Measurements from ENCODE around the gene BIRC7.

The BIRC7 gene

GRCh38 chr20:63264000-63264399 lies 28.3 kb downstream of the BIRC7 start:
- H3K4me3 ChIP-seq (ENCODE audit: low read depth, low read length) = no peak overlapping the region
- DNase-seq (ENCODE audit: low read depth) = no peak
- TF ChIP-seq, protein P1, sequence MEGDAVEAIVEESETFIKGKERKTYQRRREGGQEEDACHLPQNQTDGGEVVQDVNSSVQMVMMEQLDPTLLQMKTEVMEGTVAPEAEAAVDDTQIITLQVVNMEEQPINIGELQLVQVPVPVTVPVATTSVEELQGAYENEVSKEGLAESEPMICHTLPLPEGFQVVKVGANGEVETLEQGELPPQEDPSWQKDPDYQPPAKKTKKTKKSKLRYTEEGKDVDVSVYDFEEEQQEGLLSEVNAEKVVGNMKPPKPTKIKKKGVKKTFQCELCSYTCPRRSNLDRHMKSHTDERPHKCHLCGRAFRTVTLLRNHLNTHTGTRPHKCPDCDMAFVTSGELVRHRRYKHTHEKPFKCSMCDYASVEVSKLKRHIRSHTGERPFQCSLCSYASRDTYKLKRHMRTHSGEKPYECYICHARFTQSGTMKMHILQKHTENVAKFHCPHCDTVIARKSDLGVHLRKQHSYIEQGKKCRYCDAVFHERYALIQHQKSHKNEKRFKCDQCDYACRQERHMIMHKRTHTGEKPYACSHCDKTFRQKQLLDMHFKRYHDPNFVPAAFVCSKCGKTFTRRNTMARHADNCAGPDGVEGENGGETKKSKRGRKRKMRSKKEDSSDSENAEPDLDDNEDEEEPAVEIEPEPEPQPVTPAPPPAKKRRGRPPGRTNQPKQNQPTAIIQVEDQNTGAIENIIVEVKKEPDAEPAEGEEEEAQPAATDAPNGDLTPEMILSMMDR (conservative IDR thresholded peaks at IDR 0.05; ENCODE audit: low read depth, low read length) = no peak

DNA sequence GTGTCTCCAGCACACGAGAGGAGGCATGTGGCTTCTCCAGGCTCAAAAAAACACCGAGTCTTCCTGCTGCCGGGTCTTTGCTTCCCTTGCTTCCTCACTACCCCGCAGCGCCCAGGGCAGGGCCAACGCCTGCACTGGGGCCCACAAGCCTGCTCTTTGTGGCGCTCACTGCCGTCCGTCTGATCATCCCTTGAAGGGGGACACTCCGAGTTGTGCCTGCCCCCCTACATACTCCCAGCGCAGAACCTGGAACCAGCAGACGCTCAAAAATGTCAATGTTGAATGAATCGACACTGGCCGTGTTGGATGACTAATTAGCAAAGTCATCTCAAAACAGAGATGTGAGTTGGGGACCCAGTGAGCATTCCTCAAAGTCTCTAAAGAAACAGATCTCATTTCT lies 28.8 kb downstream of the BIRC7 start:
- TF ChIP-seq, protein P1 (conservative IDR thresholded peaks at IDR 0.05; ENCODE audit: low read depth, low read length) = no peak
- DNase-seq (ENCODE audit: low read depth) = no peak
- H3K4me3 ChIP-seq (ENCODE audit: low read depth, low read length) = no peak overlapping the region

DNA sequence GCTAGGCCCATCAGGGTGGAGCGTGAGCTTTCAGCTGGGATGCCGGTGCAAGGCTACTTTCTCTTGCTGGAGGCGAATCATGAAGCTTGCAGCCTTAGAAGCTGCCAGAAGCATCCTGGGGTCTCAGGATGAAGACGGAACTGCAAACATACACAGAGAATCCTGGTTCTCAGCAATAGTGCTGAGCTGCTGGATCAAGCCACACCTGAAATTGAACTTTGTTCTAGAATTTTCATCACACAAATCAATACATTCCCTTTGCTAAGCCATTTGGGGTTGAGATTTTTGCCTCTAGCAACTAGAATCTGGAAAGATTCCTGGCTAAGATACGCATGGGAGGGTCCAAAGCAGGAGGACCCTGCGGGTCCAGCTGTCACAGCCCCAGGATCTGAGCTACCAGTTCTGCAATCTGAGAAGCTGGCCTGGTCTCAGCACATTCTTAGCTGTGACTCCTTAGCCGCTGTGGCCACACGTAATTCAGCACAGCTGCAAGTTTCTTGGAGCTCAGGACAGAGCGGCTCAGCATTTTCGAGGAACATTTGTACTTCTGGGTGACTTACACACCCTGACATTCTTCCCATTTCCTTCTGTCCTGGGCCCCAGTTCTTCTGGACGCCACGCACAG lies 30.3 kb downstream of the BIRC7 start:
- TF ChIP-seq, protein P1 (conservative IDR thresholded peaks at IDR 0.05; ENCODE audit: low read depth, low read length) = no peak
- DNase-seq (ENCODE audit: low read depth) = peak; percentile 20
- no peak overlapping the region for H3K4me3 ChIP-seq (ENCODE audit: low read depth, low read length)

GRCh38 chr20:63267691-63268090 lies 32.0 kb downstream of the BIRC7 start:
- no peak overlapping the region for H3K4me3 ChIP-seq (ENCODE audit: low read depth, low read length)
- no peak for DNase-seq (ENCODE audit: low read depth)
- TF ChIP-seq, protein P1 (conservative IDR thresholded peaks at IDR 0.05; ENCODE audit: low read depth, low read length) = no peak

DNA sequence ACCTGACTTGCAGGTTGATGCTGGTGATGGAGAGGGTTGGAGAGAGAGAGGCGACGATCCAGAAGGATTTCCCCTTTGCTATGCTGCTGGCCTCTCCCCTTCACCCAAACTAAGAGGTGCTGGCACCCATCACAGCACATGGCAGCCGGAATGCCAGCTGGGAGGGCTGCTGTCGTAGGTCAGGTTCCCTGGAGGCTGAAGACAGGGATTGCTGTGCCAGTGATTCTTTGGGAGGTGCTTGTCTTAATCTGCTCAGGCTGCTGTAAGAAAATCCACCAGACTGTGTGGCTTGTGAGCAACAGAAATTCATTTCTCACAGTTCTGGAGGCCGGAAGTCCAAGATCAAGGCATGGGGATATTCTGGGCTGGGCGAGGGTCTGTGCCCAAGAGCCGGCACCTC lies 32.6 kb downstream of the BIRC7 start:
- TF ChIP-seq, protein P1 (conservative IDR thresholded peaks at IDR 0.05; ENCODE audit: low read depth, low read length) = no peak
- DNase-seq (ENCODE audit: low read depth) = no peak
- no peak overlapping the region for H3K4me3 ChIP-seq (ENCODE audit: low read depth, low read length)

DNA sequence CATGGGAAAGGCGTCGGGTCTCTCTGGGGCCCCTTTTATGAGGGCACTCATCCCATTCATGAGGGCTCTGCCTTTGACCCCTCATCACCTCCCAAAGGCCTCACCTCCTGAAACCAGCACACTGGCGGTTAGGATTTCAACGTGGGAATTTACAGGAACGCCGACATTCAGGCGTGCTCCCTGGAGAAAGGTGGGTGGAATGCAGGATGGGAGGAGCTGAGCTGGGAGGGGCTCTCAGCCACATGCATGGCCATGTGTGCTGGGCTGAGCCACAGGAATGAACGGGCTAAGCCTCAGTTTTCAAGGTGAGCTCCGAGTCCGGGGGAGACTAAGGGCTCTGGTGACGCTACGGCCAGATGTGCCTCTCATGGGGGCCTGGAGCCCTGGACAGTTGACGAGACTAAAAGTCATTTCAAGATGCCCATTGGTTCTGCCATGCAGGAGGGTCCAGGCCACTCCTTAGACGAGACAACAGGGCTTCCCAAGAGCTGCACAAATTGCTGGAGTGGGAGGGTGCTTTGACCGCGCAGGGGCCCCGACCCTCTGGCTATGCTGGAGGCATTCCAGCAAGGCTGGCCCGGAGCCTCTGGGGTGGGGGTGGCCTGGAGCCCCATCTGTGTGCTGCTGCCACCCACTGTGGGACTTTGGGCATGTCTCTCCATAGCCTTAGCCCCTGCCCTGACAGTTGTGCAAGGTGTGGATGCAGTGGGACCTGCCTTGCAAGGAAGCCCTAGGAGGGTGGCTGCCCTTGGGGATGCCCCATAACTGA lies 33.1 kb downstream of the BIRC7 start:
- no peak for DNase-seq (ENCODE audit: low read depth)
- TF ChIP-seq, protein P1 (conservative IDR thresholded peaks at IDR 0.05; ENCODE audit: low read depth, low read length) = no peak
- no peak overlapping the region for H3K4me3 ChIP-seq (ENCODE audit: low read depth, low read length)

- DNase-seq (ENCODE audit: low read depth) = no peak
- TF ChIP-seq, protein P1 (conservative IDR thresholded peaks at IDR 0.05; ENCODE audit: low read depth, low read length) = no peak
- H3K4me3 ChIP-seq (ENCODE audit: low read depth, low read length) = no peak overlapping the region
Observed at GRCh38 chr20:63269724-63270123, 34.0 kb downstream of the BIRC7 start.

Measured in choroid plexus epithelial cell (primary cell).